Stimulated activated memory B cell treated with anti-CD40 and anti-IgM and Interleukin-4, amounts not matched to agents 10 μg/mL and 1 μg/mL and 100 μg/mL, for 72 hours (primary cell): ENCODE results near the gene HFM1.

Experiments used
- ATAC-seq: fragments of 150-1000 bp; cut with Tn5 transposase; 2 replicates; pipeline ENCODE4 v1.10.0; 2021
- H3K27ac Mint-ChIP-seq: one replicate; pipeline ENCODE4 v1.8.0; 2022; ENCODE audit warnings: mild to moderate bottlenecking, mixed read lengths
- H3K27me3 Mint-ChIP-seq: one replicate; pipeline ENCODE4 v1.8.0; 2022; ENCODE audit warnings: mixed read lengths
- H3K36me3 Mint-ChIP-seq: one replicate; pipeline ENCODE4 v1.8.0; 2022; ENCODE audit warnings: mixed read lengths
- H3K4me1 Mint-ChIP-seq: one replicate; pipeline ENCODE4 v1.8.0; 2022; ENCODE audit warnings: mixed read lengths
- H3K4me3 Mint-ChIP-seq: one replicate; pipeline ENCODE4 v1.8.0; 2022; ENCODE audit warnings: mild to moderate bottlenecking, moderate library complexity, mixed read lengths
- H3K9me3 Mint-ChIP-seq: one replicate; pipeline ENCODE4 v1.8.0; 2022; ENCODE audit warnings: mixed read lengths

HFM1 gene

GRCh38 chr1:91224878-91225277 lies 179.8 kb downstream of the HFM1 start:
- ATAC-seq, result no peak
- no peaks in the 10 kb centered on the region for H3K4me1 Mint-ChIP-seq
- H3K4me3 Mint-ChIP-seq, result no peak overlapping the region
- H3K27ac Mint-ChIP-seq, result no peak overlapping the region
- peaks cover 8% of the 10 kb centered on the region for H3K9me3 Mint-ChIP-seq
- no peaks in the 10 kb centered on the region for H3K27me3 Mint-ChIP-seq
- H3K36me3 Mint-ChIP-seq, result no peaks in the 10 kb centered on the region

- Mint-ChIP-seq H3K4me3 (no peak overlapping the region), H3K27ac (no peak overlapping the region), H3K9me3 (peaks cover 11% of the 10 kb centered on the region), H3K36me3 (no peaks in the 10 kb centered on the region), H3K4me1 (no peaks in the 10 kb centered on the region), H3K27me3 (no peaks in the 10 kb centered on the region)
- no peak for ATAC-seq
Observed at GRCh38 chr1:91221017-91221416, 183.6 kb downstream of the HFM1 start.

GRCh38 chr1:91217911-91218310 lies 186.7 kb downstream of the HFM1 start:
- Mint-ChIP-seq H3K27me3 (no peaks in the 10 kb centered on the region), H3K36me3 (no peaks in the 10 kb centered on the region), H3K4me1 (no peaks in the 10 kb centered on the region), H3K4me3 (no peak overlapping the region), H3K9me3 (peaks cover 9% of the 10 kb centered on the region), H3K27ac (no peak overlapping the region)
- no peak for ATAC-seq
